Ureter (tissue), 1 donor: ENCODE measurements around the gene GALNT8. TPM values are rescaled to one million over a fixed set of nuclear protein-coding genes. Genes with fewer than 3 reads are reported as not detected.
"Not testable (repeated sequence)": the region's sequence is repeated elsewhere in the genome, so short reads cannot be mapped to it uniquely, and the experiment has no call there.

Experiments
- DNase-seq: peaks from one replicate; pipeline ENCODE4 v3.0.0-alpha.2; 2020; ENCODE audit warnings: low spot score
- total RNA-seq: library from RNA; stranded (reverse); gene quantifications from one replicate; pipeline ENCODE4 v1.2.4, GENCODE V29; 2023
- donor health status: DM: yes; HTN: yes; CAD: no.

The GALNT8 gene
- 0.70 TPM for total RNA-seq

GRCh38 chr12:4719821-4720636 lies at the start of gene GALNT8:
Gene GALNT8 (plus strand): TSS chr12:4720400. CDS start chr12:4720678, 278 bp downstream.
- no peak for DNase-seq

- DNase-seq, result no peak
Measured at GRCh38 chr12:4679711-4680110, 40.5 kb upstream of the GALNT8 start.

GRCh38 chr12:4681732-4682131 lies 38.5 kb upstream of the GALNT8 start:
- DNase-seq, result no peak

- DNase-seq, result no peak
Measured at GRCh38 chr12:4685317-4685716, 34.9 kb upstream of the GALNT8 start.

GRCh38 chr12:4690760-4691159 lies 29.4 kb upstream of the GALNT8 start:
- DNase-seq, result no peak

- peak; percentile 45 for DNase-seq
Measured at GRCh38 chr12:4700621-4701026, 19.6 kb upstream of the GALNT8 start.

- DNase-seq, result no peak
Measured at GRCh38 chr12:4701395-4702190, 18.6 kb upstream of the GALNT8 start.

- DNase-seq, result no peak
Measured at GRCh38 chr12:4703676-4704075, 16.5 kb upstream of the GALNT8 start.

GRCh38 chr12:4705824-4706223 lies 14.4 kb upstream of the GALNT8 start:
- DNase-seq, result no peak

GRCh38 chr12:4707306-4707705 lies 12.9 kb upstream of the GALNT8 start:
- DNase-seq, result no peak

- no peak for DNase-seq
Measured at GRCh38 chr12:4710113-4710512, 10.1 kb upstream of the GALNT8 start.

- no peak for DNase-seq
Measured at GRCh38 chr12:4714879-4715278, 5.3 kb upstream of the GALNT8 start.

- DNase-seq, result no peak
Measured at GRCh38 chr12:4717806-4718205, 2.4 kb upstream of the GALNT8 start.

GRCh38 chr12:4720637-4720995 lies 416 bp downstream of the GALNT8 start:
- no peak for DNase-seq

- not testable (repeated sequence) for DNase-seq
Measured at GRCh38 chr12:4721587-4721986, 1.4 kb downstream of the GALNT8 start.

GRCh38 chr12:4723226-4723625 lies 3.0 kb downstream of the GALNT8 start:
- no peak for DNase-seq

GRCh38 chr12:4725057-4725456 lies 4.9 kb downstream of the GALNT8 start:
- no peak for DNase-seq

- DNase-seq, result no peak
Measured at GRCh38 chr12:4734625-4735340, 14.6 kb downstream of the GALNT8 start.

- DNase-seq, result no peak
Measured at GRCh38 chr12:4736091-4736490, 15.9 kb downstream of the GALNT8 start.

GRCh38 chr12:4738541-4738940 lies 18.3 kb downstream of the GALNT8 start:
- DNase-seq, result no peak

GRCh38 chr12:4742416-4742970 lies 22.3 kb downstream of the GALNT8 start:
- DNase-seq, result no peak

- DNase-seq, result no peak
Measured at GRCh38 chr12:4743046-4743445, 22.8 kb downstream of the GALNT8 start.
